Breast epithelium (tissue), 3 donors: ENCODE measurements around the gene EML1.

Source experiments
- CTCF ChIP-seq, 3 donors: fragments of 450-650 bp; IDR thresholded peaks; one replicate each; pipeline ENCODE4 v1.5.1; 2016 to 2017; ENCODE audit warnings: antibody characterized with exemption in 3 of 3, mild to moderate bottlenecking in 3 of 3, moderate library complexity in 3 of 3
- POLR2A ChIP-seq: fragments of 450-650 bp; IDR thresholded peaks from one replicate; pipeline ENCODE4 v1.6.1; 2016; ENCODE audit warnings: antibody characterized with exemption, mild to moderate bottlenecking, moderate library complexity
- POLR2AphosphoS5 ChIP-seq, 3 donors: sonication (generic); formaldehyde crosslinking; IDR thresholded peaks; one replicate each; pipeline ENCODE4 v1.6.1; 2017; ENCODE audit warnings: antibody characterized with exemption in 3 of 3

- no peak for TF ChIP-seq CTCF (IDR thresholded peaks at IDR 0.05)
- TF ChIP-seq POLR2AphosphoS5 (IDR thresholded peaks at IDR 0.05) = no peak
- TF ChIP-seq POLR2A = no peak
These were observed 116.4 kb downstream of the EML1 start for GRCh38 chr14:99909513-99910064.
